ENCODE results near the gene LAP3.
A peak's percentile ranks its signal among the peaks of the same experiment; 100 is the strongest.

LAP3 gene

DNA sequence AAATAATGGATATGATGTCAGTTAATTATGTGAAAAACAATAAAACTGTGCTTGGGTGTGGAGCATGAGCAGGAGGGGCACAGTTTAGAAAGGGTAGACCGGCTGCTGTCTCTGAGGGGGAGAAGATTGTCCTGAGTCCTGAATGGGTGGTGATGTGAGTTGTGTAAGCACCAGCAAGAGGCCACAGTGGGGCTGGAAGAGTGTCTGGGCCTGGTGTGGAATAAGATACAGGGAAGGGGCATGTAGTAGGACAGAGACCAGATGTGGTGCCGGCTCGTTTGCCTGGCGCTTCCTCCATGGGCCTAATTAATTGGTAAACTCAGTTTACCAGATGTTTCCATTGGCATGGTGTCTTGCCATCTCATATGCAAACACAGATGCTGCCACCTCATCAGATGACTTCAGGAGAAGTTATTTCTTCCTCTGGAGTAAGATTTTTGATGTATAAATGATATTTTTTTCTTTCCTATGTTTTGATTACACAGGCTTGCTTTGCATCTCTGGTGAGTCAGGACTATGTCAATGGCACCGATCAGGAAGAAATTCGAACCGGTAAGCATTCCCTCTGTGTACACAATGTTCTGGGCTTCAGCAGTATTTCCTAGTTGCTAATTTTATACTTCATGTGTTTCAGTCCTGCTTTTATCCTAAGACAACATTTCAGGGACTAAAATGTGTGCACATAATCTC, 42.6 kb downstream of the LAP3 start:
- DNase-seq, result no peak

DNA sequence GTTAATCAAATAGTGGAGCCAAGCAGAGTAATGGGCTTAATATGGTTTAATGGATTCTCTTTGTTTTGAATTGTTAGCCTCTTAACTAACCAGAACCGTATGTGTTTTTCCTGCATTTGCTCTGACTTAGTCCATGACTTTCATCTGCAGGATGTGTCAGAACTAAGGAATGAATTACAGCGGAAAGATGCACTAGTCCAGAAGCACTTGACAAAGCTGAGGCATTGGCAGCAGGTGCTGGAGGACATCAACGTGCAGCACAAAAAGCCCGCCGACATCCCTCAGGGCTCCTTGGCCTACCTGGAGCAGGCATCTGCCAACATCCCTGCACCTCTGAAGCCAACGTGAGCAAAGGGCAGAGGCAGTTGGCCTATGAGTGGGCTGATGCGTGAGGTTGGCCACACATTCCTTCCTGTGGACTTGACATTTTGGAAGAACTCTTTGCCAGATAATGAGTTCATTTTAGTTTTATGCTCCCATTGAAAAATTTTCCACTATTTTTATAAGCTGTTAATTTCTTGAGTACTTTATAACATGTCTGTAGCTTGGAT, 46.5 kb downstream of the LAP3 start:
- no peak for DNase-seq

DNA sequence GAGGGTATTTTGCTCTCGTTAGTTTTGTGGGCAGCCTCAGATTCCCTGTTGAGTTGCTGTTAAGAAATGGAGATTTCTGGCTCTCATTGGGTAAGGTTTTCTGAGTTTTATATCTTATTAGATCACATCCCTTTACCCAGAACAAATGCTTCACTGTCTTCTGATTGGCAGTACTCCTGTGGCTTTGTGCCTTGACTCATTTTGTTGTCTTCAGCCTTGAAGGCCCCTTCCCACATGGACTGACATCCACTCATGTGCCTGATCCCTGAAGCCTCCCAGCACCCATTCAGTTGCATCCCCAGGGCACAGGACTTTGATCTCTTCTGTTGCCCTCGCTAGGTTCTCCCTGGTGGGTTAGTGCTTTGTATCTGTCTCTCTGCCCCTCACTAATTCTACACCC, 47.8 kb downstream of the LAP3 start:
- no peak for DNase-seq

DNA sequence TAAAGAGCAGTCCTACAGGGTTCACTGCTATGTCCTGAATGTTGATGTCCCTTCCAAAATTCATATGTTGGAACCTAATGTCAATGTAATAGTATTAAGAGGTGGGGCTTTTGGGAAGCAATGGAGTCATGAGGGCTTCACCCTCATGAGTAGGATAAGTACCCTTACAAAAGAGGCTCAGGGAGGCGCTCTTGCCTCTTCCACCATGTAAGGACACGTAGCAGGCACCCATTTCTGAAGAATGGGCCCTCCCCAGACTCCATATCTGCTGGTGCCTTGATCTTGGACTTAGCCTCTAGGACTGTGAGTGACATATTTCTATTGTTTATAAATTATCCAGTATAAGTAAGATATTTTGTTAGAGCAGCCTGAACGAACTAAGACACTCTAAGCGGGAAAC, 53.2 kb downstream of the LAP3 start:
- DNase-seq, result no peak

DNA sequence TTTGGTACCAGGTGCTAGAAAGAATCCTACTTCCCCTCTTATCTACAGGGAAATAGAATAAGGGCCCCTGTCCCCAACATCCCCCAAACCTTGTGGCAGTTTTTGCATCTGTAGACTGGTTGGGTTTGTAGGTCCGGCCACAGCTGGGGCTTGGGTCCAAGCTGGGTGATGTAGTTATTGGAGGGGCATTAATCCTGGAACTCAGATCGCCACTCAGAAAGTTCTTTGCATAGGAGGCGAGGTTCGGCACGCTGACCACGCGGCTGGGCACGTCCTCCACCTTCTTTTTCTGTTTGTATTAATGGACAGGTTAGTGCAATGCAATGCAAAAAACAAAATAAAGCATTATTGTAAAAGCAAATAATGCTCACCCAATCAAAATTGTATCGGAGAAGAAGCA, 56.6 kb downstream of the LAP3 start:
- no peak for DNase-seq

DNA sequence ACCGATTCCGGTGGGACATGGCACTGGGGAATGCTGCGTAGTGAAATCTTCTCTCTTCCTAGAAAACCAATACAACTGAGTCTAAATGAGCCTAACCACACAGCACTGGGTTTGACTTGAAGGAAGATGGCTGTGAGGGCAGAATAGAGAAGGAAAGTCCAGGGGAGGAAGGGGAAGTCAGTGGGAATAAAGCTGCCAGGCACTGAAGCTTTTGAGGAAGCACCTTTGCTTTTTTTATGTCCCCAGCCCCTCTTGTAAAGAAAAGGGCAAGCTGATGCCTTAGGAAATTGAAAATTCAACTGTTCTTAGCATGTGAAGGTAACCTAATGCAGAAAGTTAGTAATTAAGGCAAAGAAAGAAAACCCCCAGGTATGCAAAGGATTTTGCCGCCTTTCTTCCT, 58.1 kb downstream of the LAP3 start:
- DNase-seq, result no peak

DNA sequence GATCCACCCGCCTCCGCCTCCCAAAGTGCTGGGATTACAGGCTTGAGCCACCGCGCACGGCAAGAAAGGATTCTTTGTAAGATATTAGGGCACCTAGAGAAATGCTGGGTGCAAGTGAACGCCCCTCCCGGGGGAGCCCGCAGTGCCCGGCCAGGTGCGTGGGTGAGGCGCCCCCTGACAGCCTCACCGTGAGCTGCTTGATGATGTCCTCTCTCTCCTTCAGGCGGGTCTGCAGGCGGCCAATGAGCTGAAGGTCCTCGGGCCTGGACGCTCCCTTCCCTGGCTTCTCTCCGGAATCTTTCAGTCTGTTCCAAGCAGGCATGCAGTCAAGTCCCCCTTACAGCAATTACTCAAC, 59.3 kb downstream of the LAP3 start:
- DNase-seq, result no peak

DNA sequence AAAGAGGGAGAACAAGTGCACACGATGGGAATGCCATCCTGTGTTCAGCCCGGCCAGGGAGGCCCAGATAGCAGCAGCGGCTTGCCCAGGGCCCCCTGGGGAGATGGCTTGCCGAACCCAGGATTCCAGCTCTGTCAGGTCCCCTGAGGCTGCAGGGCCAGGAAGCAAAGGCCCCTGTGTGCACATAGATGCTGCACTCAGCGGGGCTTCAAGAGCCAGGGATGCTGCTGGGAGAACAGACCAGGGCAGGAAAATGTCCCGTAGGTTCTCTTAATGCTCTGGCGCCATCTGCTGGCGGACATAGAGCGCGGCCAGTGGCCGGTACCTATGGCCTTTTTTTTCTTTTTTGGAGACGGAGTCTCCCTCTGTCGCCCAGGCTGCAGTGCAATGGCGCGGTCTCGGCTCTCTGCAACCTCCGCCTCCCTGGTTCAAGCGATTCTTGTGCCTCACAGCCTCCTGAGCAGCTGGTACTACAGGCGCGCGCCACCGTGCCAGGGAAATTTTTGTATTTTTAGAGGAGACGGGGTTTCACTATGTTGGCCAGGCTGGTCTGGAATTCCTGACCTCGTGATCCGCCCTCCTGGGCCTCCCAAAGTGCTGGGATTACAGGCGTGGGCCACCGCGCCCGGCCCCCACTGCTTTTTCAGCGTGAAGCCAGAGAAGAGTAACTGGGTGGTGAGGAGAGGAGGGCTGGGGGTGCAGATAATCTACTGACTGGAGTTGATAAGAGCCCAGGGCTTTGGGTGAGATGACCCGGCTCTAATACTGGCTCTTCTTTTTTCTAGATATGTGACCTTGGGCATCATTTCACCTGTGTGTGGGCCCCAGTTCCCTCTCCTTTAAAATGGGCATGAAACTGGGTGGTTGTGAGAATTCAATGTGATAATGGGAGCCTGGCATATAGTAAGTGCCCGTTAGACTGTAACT, 60.0 kb downstream of the LAP3 start:
- DNase-seq, result peak; percentile 42

DNA sequence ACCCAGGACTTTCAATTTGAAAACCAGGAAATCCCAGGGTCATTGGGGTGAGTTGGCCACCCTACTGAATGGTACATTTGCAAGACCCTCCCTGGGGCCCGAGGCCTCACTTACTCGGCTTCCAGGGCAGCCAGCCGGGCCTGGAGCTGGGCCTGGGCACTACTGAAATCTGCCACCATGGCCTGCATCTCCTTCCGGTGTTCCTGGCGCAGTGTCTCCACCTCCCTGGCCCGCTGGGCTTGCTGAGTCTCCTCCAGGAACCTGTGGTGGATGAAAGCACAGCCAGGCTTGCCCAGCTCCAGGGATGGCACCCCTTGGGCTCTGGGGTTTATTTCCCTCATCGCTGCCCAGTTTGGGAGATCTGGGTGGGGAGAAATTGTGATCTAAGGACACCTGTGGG, 62.1 kb downstream of the LAP3 start:
- DNase-seq, result no peak

DNA sequence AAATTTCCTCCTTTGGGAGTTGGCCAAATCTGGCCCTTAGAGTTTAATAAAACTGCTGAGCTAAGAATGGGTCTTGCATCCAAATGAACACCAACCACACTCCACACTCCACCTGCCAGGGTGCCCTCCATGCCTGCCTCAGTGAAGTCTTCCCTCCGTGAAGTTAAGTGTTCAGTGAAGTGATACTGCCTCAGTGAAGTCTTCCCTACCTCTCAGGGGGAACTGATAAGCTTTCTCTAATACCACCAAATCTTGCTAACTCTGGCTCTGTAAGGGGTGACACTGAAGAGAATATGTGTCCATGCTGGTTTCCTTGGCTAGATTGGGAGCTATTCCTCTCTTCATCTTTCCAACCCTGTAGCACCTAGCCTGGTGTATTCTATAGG, 65.4 kb downstream of the LAP3 start:
- no peak for DNase-seq

DNA sequence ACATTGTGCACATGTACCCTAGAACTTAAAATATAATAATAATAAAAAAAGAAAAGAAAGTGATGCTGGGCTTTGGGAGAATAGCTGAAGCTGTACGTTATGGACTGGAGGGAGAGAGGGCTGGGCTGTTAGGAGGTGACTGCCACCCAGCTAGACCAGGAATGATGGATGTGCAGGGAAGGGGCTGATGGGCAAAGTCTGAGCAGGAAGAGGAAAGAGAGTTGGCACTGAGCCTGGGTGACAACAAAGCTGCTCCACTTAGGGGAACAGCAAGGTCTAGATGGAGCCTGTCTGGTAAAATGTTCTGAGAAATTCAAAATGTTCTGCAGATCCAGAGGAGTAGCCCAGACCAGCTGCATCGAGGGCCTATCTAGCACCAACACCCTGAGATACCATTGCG, 69.7 kb downstream of the LAP3 start:
- DNase-seq, result peak; percentile 29

DNA sequence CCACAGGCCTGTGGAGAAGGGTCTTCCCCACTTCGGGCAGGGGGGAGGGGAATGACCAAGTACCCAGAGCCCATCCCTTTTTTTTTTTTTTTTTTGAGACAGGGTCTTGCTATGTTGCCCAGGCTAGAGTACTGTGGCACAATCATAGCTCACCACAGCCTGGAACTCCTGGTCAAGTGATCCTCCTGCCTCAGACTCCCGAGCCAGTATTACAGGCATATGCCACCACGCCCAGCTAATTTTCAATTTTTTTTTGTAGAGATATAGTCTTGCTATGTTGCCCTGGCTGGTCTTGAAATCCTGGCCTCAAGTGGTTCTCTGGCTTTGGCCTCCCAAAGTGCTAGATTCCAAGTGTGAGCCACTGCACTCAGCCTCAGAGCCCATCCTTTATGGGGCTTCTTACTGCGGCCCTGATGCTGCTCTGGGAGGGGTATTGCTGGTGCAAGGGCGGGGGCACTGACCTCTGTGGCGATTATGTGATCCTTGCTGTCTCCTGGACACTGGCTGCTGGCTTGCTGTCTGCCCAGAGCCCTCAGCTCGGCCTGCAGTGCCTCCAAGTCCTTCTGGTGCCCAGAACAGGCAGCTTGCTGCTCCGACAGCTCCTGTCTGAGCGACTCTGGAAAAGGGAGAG, 70.3 kb downstream of the LAP3 start:
- no peak for DNase-seq

DNA sequence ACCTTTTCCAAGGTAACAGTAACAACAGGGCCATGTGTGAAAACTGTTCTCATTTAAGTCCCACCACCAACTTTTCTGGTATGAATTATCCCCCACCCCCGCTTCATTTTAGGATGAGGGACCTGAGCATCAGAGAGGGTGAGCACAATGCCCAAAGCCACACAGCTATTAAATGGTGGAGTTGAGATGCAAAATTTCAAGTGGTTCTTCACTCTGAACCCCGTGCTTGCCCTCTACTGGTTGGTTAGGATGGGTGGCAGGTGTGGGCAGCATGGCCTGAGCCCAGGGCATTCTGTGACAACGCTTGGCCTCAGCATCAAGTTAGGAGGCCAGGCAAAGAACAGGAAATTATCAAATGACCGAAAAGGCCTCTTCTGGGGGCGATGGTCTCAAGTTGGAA, 70.9 kb downstream of the LAP3 start:
- DNase-seq, result no peak

DNA sequence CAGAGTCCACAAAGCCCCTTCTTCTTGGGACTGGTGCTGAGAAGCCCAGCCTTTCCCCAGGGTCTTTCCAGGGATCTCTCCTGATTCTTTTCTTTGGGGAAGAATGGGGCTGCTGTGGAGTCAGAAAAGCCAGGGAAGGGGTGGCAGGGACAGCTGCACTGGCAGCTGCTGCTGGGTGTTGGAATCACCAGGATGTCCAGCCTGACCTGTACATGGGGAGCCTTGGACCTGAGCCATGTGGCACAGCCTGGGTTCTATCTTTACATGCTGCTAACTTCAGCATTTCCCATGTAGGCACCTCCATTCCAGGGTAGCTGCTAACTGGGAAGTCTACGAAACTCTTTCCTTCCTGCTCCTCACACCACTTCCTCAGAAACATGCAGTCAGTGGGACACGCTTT, 73.4 kb downstream of the LAP3 start:
- DNase-seq, result no peak

DNA sequence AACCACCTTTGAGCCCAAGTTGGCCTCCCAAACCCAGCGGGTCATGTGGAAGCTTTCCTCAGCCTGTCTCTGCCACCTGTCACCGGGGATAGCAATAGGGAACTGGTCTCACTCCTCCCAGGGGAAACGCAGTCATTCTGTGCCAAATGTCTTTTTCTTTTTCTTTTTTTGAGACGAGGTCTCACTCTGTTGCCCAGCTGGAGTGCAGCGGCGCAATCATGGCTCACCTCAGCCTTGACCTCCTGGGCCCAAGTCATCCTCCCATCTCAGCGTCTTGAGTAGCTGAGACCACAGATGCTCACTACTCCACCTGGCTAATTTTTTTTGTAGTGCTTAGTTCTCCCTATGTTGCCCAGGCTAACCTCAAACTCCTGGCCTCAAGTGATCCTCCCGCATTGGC, 77.7 kb downstream of the LAP3 start:
- DNase-seq, result no peak

DNA sequence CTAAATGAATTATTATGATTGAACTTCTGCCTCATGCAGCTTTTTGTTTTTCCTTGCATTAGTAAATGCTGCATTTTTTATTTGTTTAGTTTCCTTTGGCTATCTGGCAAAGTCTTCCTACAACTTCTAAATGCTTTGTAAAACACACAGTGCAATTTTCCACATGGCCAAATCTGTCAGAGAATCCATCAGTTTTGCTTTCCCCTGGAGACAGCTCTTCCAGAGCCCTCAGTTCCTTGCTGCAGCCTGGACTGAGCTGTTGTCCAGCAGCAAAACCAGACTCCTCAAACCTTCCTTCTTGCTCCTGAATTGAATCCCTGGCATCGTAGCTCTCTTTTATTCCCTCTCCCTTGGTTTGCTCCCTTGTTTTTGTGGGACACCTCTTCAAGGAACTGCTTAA, 80.1 kb downstream of the LAP3 start:
- no peak for DNase-seq

Data from NCI-H2029 (cell line).